HL-60/S4 treated with retinoic acid at 250 ng/mL for 4 days and 3 days (cell line): Measurements from ENCODE around the gene BCL2L12.
"Not testable (repeated sequence)": the region's sequence is repeated elsewhere in the genome, so short reads cannot be mapped to it uniquely, and the experiment has no call there.

Source experiments
- in situ Hi-C: fragments of 300-500 bp; cut with MboI; formaldehyde crosslinking; loops from 2 replicates; pipeline ENCODE4 v1.7.0; 2022; ENCODE audit warnings: low sequenced_read_pairs

BCL2L12 gene, protein sequence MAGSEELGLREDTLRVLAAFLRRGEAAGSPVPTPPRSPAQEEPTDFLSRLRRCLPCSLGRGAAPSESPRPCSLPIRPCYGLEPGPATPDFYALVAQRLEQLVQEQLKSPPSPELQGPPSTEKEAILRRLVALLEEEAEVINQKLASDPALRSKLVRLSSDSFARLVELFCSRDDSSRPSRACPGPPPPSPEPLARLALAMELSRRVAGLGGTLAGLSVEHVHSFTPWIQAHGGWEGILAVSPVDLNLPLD

DNA sequence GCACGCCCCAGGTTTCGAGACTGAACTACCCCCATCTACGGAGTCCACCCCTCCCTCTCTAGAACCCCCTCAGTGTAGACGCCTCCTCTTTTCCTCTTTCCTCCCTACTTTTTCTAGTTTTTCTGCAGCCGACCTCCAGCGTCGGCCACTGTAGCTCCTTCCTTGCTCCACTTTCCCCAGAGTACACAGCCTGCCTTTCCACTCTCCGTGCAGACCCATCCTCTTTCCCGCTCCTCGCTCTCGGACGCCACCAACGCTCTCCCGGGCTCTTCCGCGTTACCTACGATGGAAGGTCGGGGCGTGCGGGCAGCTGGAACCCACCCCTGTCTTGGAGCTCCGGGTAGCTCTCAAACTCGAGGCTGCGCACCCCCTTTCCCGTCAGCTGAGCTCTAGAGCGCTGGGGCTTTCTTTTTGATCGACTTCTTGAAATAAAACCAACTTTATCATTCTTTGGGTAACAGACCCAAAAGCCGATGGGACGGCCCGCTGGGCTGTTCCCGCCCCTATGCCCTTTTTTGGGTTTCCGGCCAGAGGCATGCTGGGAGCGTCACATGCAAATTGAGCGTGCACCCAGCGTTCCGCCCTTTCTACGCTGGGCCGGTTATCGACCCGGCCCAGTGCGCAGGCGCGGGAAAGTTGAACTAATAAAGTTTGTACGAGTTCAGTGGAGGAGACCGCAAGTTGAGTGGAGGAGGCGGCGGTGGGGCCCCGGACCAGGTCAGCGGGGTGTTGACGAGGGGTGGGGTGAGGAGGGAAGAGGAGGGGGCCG lies at the start of gene BCL2L12, which contains the start of gene IRF3:
TSS of gene BCL2L12 (plus strand) at position 583 of the 769 bp plus-strand sequence. CDS start 760 bp downstream, outside the sequence.
TSS of gene IRF3 (minus strand) at position 507 of the 769 bp plus-strand sequence. CDS start 1,019 bp downstream, outside the sequence.
- in situ Hi-C loops: no loop called here

DNA sequence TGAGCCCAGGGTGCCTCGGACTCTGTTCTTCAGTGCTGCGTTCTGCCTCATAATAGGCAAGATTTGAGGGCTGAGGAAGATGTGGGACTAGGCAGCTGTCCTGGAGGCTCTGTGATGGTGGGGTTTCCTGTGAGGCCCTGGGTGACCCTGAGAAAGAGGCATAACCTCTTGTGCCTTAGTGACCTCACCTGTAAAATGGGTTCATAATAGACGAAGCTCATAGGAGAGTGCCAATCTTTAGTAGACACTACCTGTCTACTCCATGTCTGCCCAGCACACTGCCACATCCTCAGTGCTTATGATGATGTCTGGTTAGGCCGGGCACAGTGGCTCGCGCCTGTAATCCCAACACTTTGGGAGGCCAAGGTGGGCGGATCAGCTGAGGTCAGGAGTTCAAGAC lies 49.2 kb upstream of the BCL2L12 start:
- in situ Hi-C loops: no loop called here

DNA sequence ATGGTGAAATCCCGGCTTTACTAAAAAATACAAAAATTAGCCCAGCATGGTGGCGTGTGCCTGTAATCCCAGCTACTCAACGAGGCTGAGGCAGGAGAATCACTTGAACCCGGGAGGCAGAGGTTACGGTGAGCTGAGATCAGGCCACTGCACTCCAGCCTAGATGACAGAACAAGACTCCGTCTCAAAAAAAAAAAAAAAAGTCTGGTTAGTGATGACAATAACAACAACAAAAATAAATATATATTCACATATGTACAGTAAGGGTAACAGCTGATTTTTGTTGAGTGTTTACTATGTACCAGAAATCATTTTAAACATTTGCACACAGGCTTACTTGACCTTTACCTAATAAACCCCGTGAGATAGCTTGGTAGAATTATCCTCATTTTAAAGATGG lies 48.8 kb upstream of the BCL2L12 start:
- in situ Hi-C loops: no loop called here

DNA sequence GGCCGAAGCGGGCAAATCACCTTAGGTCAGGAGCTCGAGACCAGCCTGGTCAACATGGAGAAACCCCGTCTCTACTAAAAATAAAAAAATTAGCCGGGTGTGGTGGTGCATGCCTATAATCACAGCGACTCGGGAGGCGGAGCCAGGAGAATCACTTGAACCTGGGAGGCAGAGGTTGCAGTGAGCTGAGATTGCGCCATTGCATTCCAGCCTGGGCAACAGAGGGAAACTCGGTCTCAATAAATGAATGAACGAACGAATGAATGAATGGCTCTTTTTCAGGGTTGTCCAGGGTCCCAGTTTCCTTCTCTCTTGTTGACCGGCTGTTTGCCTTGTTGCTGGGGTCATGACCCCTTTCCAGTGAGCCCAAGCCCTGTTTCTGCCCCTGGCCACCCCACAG lies 47.9 kb upstream of the BCL2L12 start:
- in situ Hi-C loops: not testable (repeated sequence)

DNA sequence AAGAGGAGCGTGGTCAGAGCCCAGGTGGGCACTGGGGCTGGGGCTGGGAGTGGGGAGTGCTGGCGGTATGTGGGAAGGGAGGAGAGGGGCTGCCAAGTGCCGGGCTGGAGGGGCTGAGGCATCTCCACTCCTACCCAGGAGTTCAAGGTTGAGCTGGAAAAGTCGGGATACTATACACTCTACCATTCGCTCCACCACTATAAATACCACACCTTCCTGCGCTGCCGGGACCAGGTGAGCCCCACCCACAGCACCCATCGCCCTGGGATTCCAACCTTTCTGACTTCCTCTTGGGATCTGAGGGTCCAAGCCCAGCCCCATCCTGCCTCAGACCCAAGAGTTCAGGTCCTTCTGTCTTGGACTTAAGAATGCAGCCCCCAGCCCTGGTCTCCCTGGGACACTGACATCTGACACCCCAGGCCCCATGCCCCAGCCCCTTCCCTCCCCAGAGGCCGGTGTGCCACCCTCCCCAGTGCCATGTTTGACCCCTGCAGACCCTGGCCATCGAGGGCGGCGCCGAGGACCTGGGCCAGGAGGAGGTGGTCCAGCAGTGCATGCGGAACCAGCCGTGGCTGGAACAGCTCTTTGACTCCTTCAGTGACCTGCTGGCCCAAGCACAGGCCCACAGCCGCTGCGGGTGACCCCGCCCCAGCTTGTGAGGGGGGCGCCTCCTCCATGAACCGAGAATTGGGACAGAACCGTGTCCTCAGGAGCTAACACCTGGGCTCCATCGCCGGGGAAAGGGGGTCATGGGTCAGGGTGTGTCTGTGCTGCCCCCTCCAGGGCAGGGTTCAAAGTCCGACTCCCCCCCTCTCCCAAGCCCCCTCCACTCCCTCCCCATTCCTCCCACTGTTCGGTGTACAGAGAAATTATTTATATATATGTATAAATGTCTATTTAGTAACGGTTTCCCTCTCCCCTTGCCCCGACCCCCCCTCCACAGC lies 40.5 kb upstream of the BCL2L12 start:
- in situ Hi-C loops: no loop called here

DNA sequence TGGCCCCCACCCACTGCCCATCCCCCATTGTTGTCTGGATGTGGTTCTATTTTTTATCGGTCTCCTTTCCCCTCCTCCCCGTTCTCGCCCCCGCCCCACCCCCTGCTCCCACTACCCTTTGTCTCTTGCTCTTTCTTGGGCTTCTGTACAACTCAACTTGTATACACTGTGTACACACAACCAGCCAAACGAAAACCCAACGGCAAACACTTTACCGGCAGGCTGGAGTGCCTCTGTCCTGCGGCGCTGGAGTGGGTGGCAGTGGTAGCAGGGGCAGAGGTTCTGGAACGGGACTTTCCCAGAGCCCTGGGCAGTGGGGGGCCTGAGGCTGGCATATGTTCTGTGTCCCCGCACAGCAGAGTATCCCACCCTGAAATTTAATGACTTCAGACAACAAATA lies 39.5 kb upstream of the BCL2L12 start:
- in situ Hi-C loops: no loop called here

DNA sequence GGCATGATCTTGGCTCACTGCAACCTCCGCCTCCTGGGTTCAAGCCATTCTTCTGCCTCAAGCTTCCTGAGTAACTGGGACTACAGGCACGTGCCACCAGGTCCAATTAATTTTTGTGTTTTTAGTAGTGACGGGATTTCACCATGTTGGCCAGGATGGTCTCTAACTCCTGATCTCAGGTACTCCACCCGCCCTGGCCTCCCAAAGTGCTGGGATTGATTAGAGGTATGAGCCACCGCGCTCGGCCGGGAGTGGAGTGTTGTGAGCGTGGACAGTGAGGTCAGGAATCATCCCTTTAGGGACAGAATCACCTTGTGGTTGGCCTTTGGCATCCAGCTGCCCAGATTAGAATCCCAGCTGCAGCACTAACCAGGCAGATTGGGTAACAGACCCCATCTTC lies 36.1 kb upstream of the BCL2L12 start:
- in situ Hi-C loops: no loop called here

DNA sequence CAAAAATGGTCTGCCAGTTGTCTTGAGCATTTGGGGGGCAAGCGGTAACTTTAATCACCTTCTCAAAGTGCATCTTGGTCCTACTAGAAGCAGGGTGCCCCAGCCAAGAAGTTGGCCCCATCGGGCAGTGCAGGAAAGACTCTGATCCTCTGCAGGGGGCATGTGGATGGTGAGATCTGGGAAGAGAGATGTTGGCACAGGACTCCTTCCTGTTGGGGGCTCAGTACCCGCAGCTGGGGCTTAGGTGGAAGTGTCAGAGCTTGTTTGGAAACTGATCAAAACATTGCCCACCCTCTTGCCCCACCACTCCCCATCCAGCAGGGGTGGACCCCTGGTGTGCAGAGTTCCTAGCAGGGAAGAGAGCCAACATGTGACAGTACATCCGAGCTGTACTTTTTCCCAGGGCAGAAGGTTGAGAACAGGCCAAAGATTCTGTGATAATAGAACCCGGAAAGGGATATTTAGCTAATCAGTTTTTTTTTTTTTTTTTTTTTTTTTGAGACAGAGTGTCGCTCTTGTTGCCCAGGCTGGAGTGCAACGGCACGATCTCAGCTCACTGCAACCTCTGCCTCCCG lies 34.6 kb upstream of the BCL2L12 start:
- in situ Hi-C loops: no loop called here

DNA sequence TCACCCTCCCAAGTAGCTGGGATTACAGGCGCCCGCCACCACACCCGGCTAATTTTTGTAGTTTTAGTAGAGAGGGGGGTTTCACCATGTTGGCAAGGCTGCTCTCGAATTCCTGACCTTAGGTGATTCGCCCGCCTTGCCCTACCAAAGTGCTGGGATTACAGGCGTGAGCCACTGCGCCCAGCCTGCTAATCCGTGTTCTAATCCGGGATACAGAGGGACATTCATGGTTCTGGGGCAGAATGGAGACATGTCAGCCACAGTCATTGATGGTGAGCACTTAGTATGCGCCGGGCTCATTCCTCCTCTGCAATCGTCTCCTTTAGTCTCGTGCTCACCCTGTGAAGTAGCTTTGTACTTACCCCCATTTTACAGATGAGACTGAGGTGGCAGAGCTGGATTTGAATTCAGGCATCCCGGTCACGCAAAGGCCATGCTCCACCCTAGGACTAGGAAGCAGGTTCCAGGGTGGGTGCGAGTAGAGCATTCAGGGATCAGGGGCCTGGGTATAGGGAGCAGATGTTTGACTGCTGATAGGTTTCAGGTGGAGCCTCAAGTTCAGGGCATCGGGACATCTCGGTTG lies 34.0 kb upstream of the BCL2L12 start:
- in situ Hi-C loops: no loop called here

DNA sequence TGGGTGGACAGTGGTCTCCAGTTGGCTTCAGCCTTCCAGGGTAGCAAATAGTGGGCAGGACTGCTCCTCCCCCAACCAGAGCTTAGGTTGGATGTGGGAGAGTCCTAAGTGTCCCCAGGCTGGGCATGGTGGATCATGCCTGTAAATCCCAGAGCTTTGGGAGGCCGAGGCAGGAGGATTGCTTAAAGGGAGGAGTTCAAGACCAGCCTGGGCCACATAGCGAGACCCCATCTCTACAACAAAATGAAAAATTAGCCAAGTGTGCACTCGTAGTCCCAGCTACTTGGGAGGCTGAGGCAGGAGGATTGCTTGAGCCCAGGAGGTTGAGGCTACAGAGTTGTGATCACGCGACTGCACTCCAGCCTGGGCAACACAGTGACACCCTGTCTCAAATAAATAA lies 33.2 kb upstream of the BCL2L12 start:
- in situ Hi-C loops: no loop called here

DNA sequence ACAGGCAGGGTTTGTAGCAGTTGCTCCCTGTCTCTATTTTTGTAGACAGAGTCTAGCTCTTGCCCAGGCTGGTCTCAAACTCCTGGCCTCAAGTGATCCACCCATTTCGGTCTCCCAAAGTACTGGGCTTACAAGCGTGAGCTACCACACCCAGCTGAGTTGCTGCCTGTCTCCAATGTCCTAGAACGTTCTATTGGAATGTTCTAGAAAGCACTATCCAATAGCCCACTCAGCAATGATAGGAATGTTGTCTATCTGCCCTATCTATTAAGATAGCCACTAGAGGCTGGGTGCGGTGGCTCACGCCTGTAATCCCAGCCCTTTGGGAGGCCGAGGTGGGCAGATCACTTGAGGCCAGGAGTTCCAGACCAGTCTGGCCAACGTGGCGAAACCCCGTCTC lies 32.5 kb upstream of the BCL2L12 start:
- in situ Hi-C loops: not testable (repeated sequence)

DNA sequence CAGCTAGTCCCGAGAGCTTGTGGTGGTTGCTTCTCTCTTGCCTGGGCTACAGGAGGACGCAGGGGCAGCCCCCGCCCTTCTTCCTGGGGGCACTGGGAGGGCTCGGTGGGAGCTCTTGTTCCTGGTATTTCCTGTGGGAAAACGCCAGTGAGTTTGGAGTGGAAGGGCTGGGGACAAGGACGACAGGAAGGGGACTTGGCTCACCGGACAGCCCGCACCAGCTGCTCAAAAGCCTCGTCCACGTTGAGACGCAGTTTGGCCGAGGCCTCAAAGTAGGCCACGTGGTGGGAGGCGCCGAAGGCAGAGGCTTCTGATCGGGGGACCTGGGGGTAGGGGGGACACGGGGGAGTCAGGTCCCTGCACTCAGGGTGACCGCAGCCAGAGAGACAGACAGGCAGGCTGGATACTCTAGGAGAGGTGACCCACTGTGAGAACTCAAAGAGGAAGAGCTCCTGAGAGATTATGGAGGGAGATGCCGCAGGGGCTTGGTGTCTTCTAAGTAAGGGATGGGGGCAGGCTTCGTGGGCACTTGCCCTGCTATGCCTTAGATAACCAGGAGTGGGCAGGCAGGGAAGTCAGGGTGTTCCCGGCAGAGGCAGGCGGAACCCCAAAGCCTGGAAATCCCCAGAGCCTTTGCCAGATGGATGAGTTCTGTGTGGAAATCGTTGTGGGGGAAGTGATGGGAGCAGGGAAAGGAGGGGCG lies 30.1 kb upstream of the BCL2L12 start:
- in situ Hi-C loops: no loop called here

DNA sequence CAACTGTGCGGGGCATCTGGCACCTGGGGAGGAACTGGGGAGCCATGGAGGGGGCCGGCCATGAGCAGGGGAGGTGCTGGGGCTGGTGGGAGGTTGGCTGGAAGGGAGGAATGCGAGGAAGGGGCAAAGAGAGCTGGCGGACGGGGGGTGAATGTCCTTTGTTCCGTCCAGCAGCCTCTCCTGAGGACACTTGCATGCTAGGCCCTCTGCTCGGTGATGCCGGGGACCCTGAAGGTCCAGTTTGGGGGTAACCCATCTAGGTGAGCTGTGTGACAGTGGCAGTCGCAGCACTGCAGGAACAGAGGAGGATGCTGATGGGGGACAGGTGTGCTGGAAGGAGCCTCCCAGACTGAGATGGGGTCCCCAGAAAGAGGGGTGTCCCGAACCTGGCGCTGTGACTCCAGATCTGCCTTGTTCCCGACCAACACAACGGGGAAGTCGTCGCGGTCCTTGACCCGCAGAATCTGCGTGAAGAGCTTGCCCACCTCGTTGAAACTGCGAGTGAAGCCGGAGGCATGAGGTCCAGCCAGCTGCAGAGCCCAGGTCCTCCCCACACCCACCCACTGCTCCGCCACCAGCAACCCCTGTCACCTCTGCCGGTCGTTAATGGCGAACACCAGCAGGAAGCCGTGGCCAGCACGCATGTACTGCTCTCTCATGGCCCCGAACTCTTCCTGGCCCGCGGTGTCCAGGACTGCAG lies 29.4 kb upstream of the BCL2L12 start:
- in situ Hi-C loops: no loop called here

DNA sequence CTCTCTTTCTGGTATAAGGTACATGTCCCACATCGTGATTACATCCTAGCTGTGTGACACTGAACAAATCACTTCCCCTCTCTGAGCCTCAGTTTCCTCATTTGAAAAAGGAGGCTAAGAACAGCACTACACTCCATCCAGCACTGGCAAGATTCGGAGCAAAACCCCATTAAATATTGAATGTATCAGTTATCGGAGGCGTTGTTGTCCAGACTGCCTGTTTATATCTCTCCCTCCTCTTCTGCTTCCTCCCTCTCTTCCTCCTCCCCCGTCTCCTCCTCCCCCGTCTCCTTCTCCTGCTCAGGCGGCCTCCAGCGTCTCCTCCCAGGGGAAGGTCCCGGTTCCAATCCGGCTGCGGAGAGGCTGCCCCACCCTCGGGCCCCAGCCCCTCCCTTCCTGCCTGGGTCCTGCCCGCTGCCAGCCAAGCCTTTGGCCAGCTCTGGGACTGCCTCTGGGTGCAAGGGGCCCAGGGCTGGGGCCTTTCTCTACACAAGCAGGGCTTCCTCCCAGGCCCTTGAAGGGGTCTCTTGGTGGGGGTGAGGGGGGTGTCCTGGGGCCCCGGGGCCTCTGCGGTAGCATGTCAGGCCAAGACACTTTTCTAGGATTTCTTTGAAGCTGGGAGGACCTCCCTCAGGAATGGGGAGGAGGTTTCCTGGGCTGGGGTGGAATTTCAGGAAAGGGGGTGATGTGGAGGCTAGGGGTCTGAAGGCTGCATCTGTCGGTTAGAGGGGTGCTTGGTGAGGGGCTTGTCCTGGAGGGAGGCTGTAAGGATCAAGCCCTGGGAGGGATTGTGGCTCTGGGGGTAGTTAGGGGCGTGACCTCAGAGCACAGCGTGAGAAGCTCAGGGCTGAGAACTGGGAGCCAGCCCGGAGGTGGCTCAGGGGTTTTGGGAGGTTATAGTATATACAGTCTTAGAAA lies 27.7 kb upstream of the BCL2L12 start:
- in situ Hi-C loops: no loop called here

DNA sequence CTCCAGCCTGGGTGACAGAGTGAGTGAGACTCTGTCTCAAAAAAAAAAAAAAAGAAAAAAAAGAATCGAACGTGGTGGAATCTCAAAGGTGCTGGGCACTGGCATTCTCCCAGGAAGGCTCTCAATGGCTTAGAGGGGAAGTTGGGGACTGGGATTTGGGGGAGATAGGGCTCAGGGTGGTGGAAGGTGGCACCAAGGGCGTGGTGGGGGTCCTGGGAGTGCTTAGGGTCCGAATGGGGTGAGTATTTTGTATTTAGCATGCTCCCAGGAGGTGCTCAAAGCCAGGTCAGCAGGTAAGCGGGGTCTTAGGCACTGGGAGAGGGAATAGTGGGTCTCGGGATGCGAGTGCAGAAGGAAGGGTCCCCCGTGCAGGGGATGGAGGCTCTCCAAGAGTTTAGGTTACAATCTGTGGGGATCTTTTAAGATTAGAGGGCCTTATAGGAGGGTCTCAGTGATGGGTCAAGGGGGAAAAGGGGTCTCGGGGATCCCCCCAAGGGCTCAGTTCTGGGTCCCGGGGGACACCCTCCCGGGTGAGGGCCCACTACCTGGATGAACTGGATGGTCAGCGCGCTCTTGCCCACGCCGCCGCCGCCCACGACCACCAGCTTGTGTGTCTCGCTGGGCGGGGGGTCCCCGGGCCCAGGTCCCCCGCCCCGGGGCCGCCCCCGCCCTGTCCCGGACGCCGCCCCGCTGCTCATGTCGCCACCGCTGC lies 26.2 kb upstream of the BCL2L12 start:
- in situ Hi-C loops: no loop called here

DNA sequence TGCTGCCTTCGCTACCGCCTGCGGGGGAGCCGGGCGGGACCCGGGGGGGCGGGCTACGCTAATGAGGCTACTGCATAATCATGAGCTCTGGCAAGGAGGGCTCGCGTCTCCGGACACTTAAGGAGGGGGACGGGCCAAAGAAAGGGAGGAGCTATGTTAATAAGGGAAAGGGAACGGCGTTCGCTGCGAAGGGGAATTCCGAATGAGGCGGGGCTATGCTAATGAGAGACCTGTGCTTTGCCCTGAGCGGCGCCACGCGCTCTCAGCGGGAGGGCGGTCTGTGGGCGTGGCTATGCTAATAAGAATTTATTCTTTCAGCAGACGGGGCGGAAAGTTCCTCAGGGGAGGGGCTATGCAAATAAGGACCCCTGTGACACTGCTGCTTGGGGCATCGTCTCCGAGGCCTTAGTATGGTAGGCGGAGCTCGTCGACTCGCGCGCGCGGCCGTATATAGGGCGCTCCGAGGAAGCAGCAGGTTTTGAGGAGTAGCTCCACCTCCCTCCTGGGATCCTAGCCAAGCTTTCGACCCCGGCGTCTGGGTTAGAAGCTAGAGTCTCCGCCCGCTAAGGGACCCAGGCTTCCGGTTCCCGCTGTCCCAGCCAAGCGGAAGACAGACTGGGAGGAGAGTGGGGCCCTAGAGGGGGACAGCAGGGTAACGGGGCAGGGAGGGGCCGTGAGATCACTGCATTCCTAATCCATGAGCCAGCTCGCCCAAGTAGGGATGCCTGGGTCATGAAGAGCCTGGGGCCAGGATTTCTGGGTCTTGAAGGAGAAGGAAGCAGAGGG lies 25.4 kb upstream of the BCL2L12 start, which contains the start of gene RRAS:
TSS of gene RRAS (minus strand) at position 31 of the 786 bp plus-strand sequence. CDS start 45 bp downstream, outside the sequence.
- in situ Hi-C loops: no loop called here
